Activated B cell treated with CpG ODN at 0.5 μM for 24 hours (primary cell): ENCODE results near the gene TECTA. TPM values are rescaled to one million over a fixed set of nuclear protein-coding genes. Genes with fewer than 3 reads are reported as not detected.

Source experiments
- ATAC-seq: fragments of 200-7000 bp; cut with Tn5 transposase; one replicate; pipeline ENCODE4 v1.10.0; 2021; ENCODE audit warnings: low read depth, mild to moderate bottlenecking, moderate library complexity
- CTCF ChIA-PET: fragments of 350-600 bp; sonication (Branson Sonifier 250); formaldehyde crosslinking; loops from one replicate; lab custom pipeline; 2021; ENCODE audit warnings: antibody characterized with exemption; lab: Charles Lee
- POLR2A ChIA-PET: fragments of 350-600 bp; sonication (Branson Sonifier 250); formaldehyde crosslinking; loops from one replicate; lab custom pipeline; 2021; ENCODE audit warnings: antibody characterized with exemption; lab: Charles Lee
- DNase-seq: peaks from one replicate; pipeline ENCODE4 v3.0.0; 2022
- H3K27ac Mint-ChIP-seq: one replicate; pipeline ENCODE4 v1.8.0; 2020; ENCODE audit warnings: mixed read lengths
- H3K27me3 Mint-ChIP-seq: one replicate; pipeline ENCODE4 v1.8.0; 2021; ENCODE audit warnings: mixed read lengths
- H3K36me3 Mint-ChIP-seq: one replicate; pipeline ENCODE4 v1.8.0; 2021; ENCODE audit warnings: low read depth, mixed read lengths
- H3K4me1 Mint-ChIP-seq: one replicate; pipeline ENCODE4 v1.8.0; 2021; ENCODE audit warnings: mixed read lengths
- H3K4me3 Mint-ChIP-seq: one replicate; pipeline ENCODE4 v1.8.0; 2020; ENCODE audit warnings: mild to moderate bottlenecking, mixed read lengths
- H3K9me3 Mint-ChIP-seq: one replicate; pipeline ENCODE4 v1.8.0; 2020; ENCODE audit warnings: mixed read lengths
- CTCF ChIP-seq: fragments of 200-600 bp; IDR thresholded peaks from one replicate; pipeline ENCODE4 v1.8.0; 2022; ENCODE audit warnings: antibody characterized with exemption, mild to moderate bottlenecking
- intact Hi-C: fragments of 100-400 bp; cut with micrococcal nuclease; formaldehyde crosslinking; loops from one replicate; pipeline ENCODE4 v1.15.1; 2024
- total RNA-seq: library from RNA; stranded (reverse); gene quantifications from 2 replicates; pipeline ENCODE4 v1.2.3, GENCODE V29; 2022

The TECTA gene
- total RNA-seq, 1 donor from 2014 or later, result 0.24 TPM

GRCh38 chr11:121211626-121212025, 110.6 kb downstream of the TECTA start:
- H3K4me3 Mint-ChIP-seq, result no peak overlapping the region
- no peaks in the 10 kb centered on the region for H3K4me1 Mint-ChIP-seq

GRCh38 chr11:121212536-121213361, 111.7 kb downstream of the TECTA start:
- H3K4me3 Mint-ChIP-seq, result no peak overlapping the region
- H3K27ac Mint-ChIP-seq, result no peak overlapping the region
- no peaks in the 10 kb centered on the region for H3K36me3 Mint-ChIP-seq
- no peak for TF ChIP-seq CTCF
- H3K27me3 Mint-ChIP-seq, result peaks cover 5% of the 10 kb centered on the region
- ATAC-seq (no peak), DNase-seq (no peak)
- POLR2A ChIA-PET, result no interaction called here
- CTCF ChIA-PET, result interaction anchor here (1.1 kb wide), 1 partner anchor 19 kb away, joined by 6 read pairs; no protein-coding TSS in a partner anchor
- no peaks in the 10 kb centered on the region for H3K9me3 Mint-ChIP-seq
- no peaks in the 10 kb centered on the region for H3K4me1 Mint-ChIP-seq
- intact Hi-C loops, result no loop called here

More at GRCh38 chr11:121211626-121212025, 110.6 kb downstream of the TECTA start:
- ATAC-seq (no peak), DNase-seq (no peak)
- H3K9me3 Mint-ChIP-seq, result no peaks in the 10 kb centered on the region
- POLR2A ChIA-PET, result no interaction called here
- no peak for TF ChIP-seq CTCF
- H3K36me3 Mint-ChIP-seq, result no peaks in the 10 kb centered on the region
- intact Hi-C loops, result no loop called here
- H3K27me3 Mint-ChIP-seq, result peaks cover 5% of the 10 kb centered on the region
- CTCF ChIA-PET, result no interaction called here
- no peak overlapping the region for H3K27ac Mint-ChIP-seq

GRCh38 chr11:121213362-121213893, 112.4 kb downstream of the TECTA start:
- Mint-ChIP-seq H3K36me3 (no peaks in the 10 kb centered on the region), H3K4me3 (no peak overlapping the region), H3K9me3 (no peaks in the 10 kb centered on the region), H3K4me1 (no peaks in the 10 kb centered on the region), H3K27me3 (peaks cover 5% of the 10 kb centered on the region), H3K27ac (no peak overlapping the region)
- intact Hi-C loops, result no loop called here
- ATAC-seq (no peak), DNase-seq (no peak)
- ChIA-PET CTCF (interaction anchor here (1.1 kb wide), 1 partner anchor 19 kb away, joined by 6 read pairs; no protein-coding TSS in a partner anchor), POLR2A (no interaction called here)
- TF ChIP-seq CTCF, result no peak

GRCh38 chr11:121214861-121215260, 113.8 kb downstream of the TECTA start:
- TF ChIP-seq CTCF, result no peak
- H3K27me3 Mint-ChIP-seq, result peaks cover 5% of the 10 kb centered on the region
- no peaks in the 10 kb centered on the region for H3K36me3 Mint-ChIP-seq
- POLR2A ChIA-PET, result no interaction called here
- ATAC-seq (no peak), DNase-seq (no peak)
- H3K4me1 Mint-ChIP-seq, result no peaks in the 10 kb centered on the region
- no peak overlapping the region for H3K27ac Mint-ChIP-seq
- intact Hi-C loops, result no loop called here
- no peaks in the 10 kb centered on the region for H3K9me3 Mint-ChIP-seq
- CTCF ChIA-PET, result no interaction called here
- no peak overlapping the region for H3K4me3 Mint-ChIP-seq

GRCh38 chr11:121221496-121222200, 120.6 kb downstream of the TECTA start:
- CTCF ChIA-PET, result interaction anchor here (1.3 kb wide), 1 partner anchor 27 kb away, joined by 4 read pairs; no protein-coding TSS in a partner anchor

More at GRCh38 chr11:121221496-121222200, 120.6 kb downstream of the TECTA start:
- Mint-ChIP-seq H3K27ac (no peak overlapping the region), H3K4me1 (no peaks in the 10 kb centered on the region), H3K36me3 (no peaks in the 10 kb centered on the region), H3K27me3 (peaks cover 6% of the 10 kb centered on the region), H3K9me3 (no peaks in the 10 kb centered on the region), H3K4me3 (no peak overlapping the region)
- POLR2A ChIA-PET, result no interaction called here
- no peak for ATAC-seq
- no peak for TF ChIP-seq CTCF
- intact Hi-C loops, result no loop called here
- no peak for DNase-seq
